ENCODE results near the gene GANC. TPM values are rescaled to one million over a fixed set of nuclear protein-coding genes. Genes with fewer than 3 reads are reported as not detected.

Gene GANC
- total RNA-seq, 1 experiment from 2014 or later = 15.8 TPM

DNA sequence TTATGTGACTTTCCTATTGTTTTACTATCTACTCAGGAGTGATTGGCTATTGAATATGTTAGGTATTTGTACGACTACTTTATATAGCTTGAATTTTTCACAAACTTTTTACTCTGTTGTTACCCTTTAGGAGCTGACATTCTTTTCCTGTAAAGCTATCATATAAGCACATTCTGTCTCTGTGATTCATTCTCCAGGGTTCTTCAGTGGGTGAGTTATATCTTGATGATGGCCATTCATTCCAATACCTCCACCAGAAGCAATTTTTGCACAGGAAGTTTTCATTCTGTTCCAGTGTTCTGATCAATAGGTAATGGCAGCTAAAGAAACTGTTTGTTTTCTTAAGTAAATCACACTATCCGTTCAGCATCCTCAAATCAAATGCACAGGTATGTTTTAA lies 76.2 kb downstream of the GANC start:
- H3K4me2 ChIP-seq (ENCODE audit: insufficient read depth, insufficient read length, low read length) = no peak overlapping the region
- H2AK5ac ChIP-seq (ENCODE audit: insufficient read length, low read length) = no peak overlapping the region
- no peaks in the 10 kb centered on the region for H3K9me3 Mint-ChIP-seq
- H3K4me1 Mint-ChIP-seq = no peaks in the 10 kb centered on the region
- no peak overlapping the region for H3K4ac ChIP-seq (ENCODE audit: low read depth, low read length)
- H2BK12ac ChIP-seq (ENCODE audit: insufficient read length, low read depth, low read length) = no peak overlapping the region
- H2BK15ac ChIP-seq (ENCODE audit: low read depth, low read length) = no peak overlapping the region
- no peak overlapping the region for H2BK5ac ChIP-seq (ENCODE audit: insufficient read length, low read length)
- H2BK20ac ChIP-seq (ENCODE audit: low read depth, low read length, poor library complexity, severe bottlenecking) = no peak overlapping the region
- H3K79me1 ChIP-seq (ENCODE audit: insufficient read depth, low read depth, low read length, poor library complexity, severe bottlenecking) = no peaks in the 10 kb centered on the region
- H3K79me2 ChIP-seq (ENCODE audit: insufficient read depth, low read length) = no peaks in the 10 kb centered on the region
- no peak overlapping the region for H3K56ac ChIP-seq (ENCODE audit: insufficient read length, low read depth, low read length)
- no peak overlapping the region for H3K14ac ChIP-seq (ENCODE audit: insufficient read depth, low read length)
- no peak overlapping the region for H4K8ac ChIP-seq (replicated peaks; ENCODE audit: insufficient read length, low read depth, low read length)
- no peak for DNase-seq
- no peak overlapping the region for H4K91ac ChIP-seq (ENCODE audit: insufficient read length, low read depth, low read length)
- H3K23me2 ChIP-seq (ENCODE audit: insufficient read length, low read depth, low read length, poor library complexity, severe bottlenecking) = no peaks in the 10 kb centered on the region
- no peaks in the 10 kb centered on the region for H3K9me3 ChIP-seq (ENCODE audit: control insufficient read depth, low read depth, low read length)
- no peaks in the 10 kb centered on the region for H4K20me1 ChIP-seq (ENCODE audit: control insufficient read depth, insufficient read depth, insufficient read length)
- no peak overlapping the region for H3K23ac ChIP-seq (ENCODE audit: insufficient read length, low read depth, low read length)
- H3K27ac Mint-ChIP-seq = no peak overlapping the region
- no peaks in the 10 kb centered on the region for H3K27me3 ChIP-seq (ENCODE audit: insufficient read depth, low read length)
- TF ChIP-seq, protein P1, sequence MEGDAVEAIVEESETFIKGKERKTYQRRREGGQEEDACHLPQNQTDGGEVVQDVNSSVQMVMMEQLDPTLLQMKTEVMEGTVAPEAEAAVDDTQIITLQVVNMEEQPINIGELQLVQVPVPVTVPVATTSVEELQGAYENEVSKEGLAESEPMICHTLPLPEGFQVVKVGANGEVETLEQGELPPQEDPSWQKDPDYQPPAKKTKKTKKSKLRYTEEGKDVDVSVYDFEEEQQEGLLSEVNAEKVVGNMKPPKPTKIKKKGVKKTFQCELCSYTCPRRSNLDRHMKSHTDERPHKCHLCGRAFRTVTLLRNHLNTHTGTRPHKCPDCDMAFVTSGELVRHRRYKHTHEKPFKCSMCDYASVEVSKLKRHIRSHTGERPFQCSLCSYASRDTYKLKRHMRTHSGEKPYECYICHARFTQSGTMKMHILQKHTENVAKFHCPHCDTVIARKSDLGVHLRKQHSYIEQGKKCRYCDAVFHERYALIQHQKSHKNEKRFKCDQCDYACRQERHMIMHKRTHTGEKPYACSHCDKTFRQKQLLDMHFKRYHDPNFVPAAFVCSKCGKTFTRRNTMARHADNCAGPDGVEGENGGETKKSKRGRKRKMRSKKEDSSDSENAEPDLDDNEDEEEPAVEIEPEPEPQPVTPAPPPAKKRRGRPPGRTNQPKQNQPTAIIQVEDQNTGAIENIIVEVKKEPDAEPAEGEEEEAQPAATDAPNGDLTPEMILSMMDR (conservative IDR thresholded peaks at IDR 0.05) = no peak
- WGBS (ENCODE audit: extremely low coverage, insufficient read length, low lambda C conversion rate) = no CpG with 5 or more reads among the region's 2 CpGs
- H3K27ac ChIP-seq (ENCODE audit: insufficient read length, low read depth, low read length) = no peak overlapping the region
- no peak overlapping the region for H3K9ac ChIP-seq (ENCODE audit: extremely low read depth, insufficient read length, low read length)
- H3K18ac ChIP-seq (ENCODE audit: insufficient read length, low read depth, low read length) = no peak overlapping the region
- H3K4me3 Mint-ChIP-seq = no peak overlapping the region
- no peak overlapping the region for H2AFZ ChIP-seq (ENCODE audit: low read length)
- peaks cover 0 to 8% (median 0%) of the 10 kb centered on the region in 3 experiments; a peak in 2 of 7 replicates for H3K36me3 Mint-ChIP-seq (ENCODE audit: insufficient read depth in 1 of 3, low read depth in 3 of 3)
- no peak overlapping the region for H3T11ph ChIP-seq (ENCODE audit: low read length)
- no peak overlapping the region for H2BK120ac ChIP-seq (ENCODE audit: low read depth, low read length, poor library complexity, severe bottlenecking)
- H4K5ac ChIP-seq (ENCODE audit: insufficient read length, low read depth, low read length) = no peak overlapping the region
- no peaks in the 10 kb centered on the region for H3K4me1 ChIP-seq (ENCODE audit: insufficient read depth, low read length)
- no peaks in the 10 kb centered on the region; the same call in 1 of the 2 replicates for H3K27me3 Mint-ChIP-seq (ENCODE audit: low read depth)
